Astrocyte (in vitro differentiated cells and primary cell): Measurements from ENCODE around the gene DLGAP1. TPM values are rescaled to one million over a fixed set of nuclear protein-coding genes. Genes with fewer than 3 reads are reported as not detected.

Experiments
- DNase-seq: peaks from one replicate; pipeline ENCODE4 v3.0.0-alpha.2; 2010; ENCODE audit warnings: low read depth
- FAIRE-seq: peaks from 2 replicates; lab custom pipeline; 2011; peaks lifted over from hg19 to GRCh38; lab: Jason Lieb, UNC
- H2AFZ ChIP-seq: 2 replicates; pipeline ENCODE4 v1.6.0; 2012; ENCODE audit warnings: low read depth, low read length, inconsistent platforms
- H3K27ac ChIP-seq: 2 replicates; pipeline ENCODE4 v1.5.1; 2011; ENCODE audit warnings: low read depth, low read length, inconsistent platforms
- H3K27me3 ChIP-seq: 2 replicates; pipeline ENCODE4 v1.6.0; 2011; ENCODE audit warnings: low read length, inconsistent platforms; ENCODE audit not compliant: insufficient read depth
- H3K36me3 ChIP-seq: 2 replicates; pipeline ENCODE4 v1.5.1; 2011; ENCODE audit warnings: low read length, inconsistent platforms; ENCODE audit not compliant: insufficient read depth
- H3K4me1 ChIP-seq: 2 replicates; pipeline ENCODE4 v1.5.1; 2011; ENCODE audit warnings: low read length, inconsistent platforms; ENCODE audit not compliant: insufficient read depth
- H3K4me2 ChIP-seq: 2 replicates; pipeline ENCODE4 v1.6.0; 2012; ENCODE audit warnings: low read length, inconsistent platforms
- H3K4me3 ChIP-seq: 2 replicates; pipeline ENCODE4 v1.5.1; 2011; ENCODE audit warnings: low read depth, mild to moderate bottlenecking, low read length, inconsistent platforms; ENCODE audit not compliant: insufficient read depth
- H3K79me2 ChIP-seq: 2 replicates; pipeline ENCODE4 v1.6.0; 2012; ENCODE audit warnings: mild to moderate bottlenecking, low read length, inconsistent platforms; ENCODE audit not compliant: insufficient read depth
- H3K9ac ChIP-seq: 2 replicates; pipeline ENCODE4 v1.6.0; 2012; ENCODE audit warnings: mild to moderate bottlenecking, low read length, inconsistent platforms
- H3K9me3 ChIP-seq: 2 replicates; pipeline ENCODE4 v1.5.1; 2012; ENCODE audit warnings: low read depth, mild to moderate bottlenecking, low read length, inconsistent platforms; ENCODE audit not compliant: insufficient read depth
- H4K20me1 ChIP-seq: 2 replicates; pipeline ENCODE4 v1.6.0; 2012; ENCODE audit warnings: low read length, inconsistent platforms; ENCODE audit not compliant: insufficient read depth
- H3K27ac Mint-ChIP-seq: one replicate; pipeline ENCODE4 v1.8.0; 2021; ENCODE audit warnings: mild to moderate bottlenecking, mixed read lengths; ENCODE audit not compliant: unreplicated experiment
- H3K27me3 Mint-ChIP-seq: one replicate; pipeline ENCODE4 v1.8.0; 2021; ENCODE audit warnings: low read depth, mixed read lengths; ENCODE audit not compliant: unreplicated experiment
- H3K36me3 Mint-ChIP-seq: one replicate; pipeline ENCODE4 v1.8.0; 2021; ENCODE audit warnings: low read depth, mixed read lengths; ENCODE audit not compliant: unreplicated experiment
- H3K4me1 Mint-ChIP-seq: one replicate; pipeline ENCODE4 v1.8.0; 2021; ENCODE audit warnings: low read depth, mixed read lengths; ENCODE audit not compliant: unreplicated experiment
- H3K4me3 Mint-ChIP-seq: one replicate; pipeline ENCODE4 v1.8.0; 2021; ENCODE audit warnings: mild to moderate bottlenecking, moderate library complexity, mixed read lengths; ENCODE audit not compliant: unreplicated experiment
- H3K9me3 Mint-ChIP-seq: one replicate; pipeline ENCODE4 v1.8.0; 2021; ENCODE audit warnings: mild to moderate bottlenecking, mixed read lengths; ENCODE audit not compliant: unreplicated experiment
- EZH2 ChIP-seq: IDR thresholded peaks from 2 replicates; pipeline ENCODE4 v1.6.1; 2012; ENCODE audit warnings: mild to moderate bottlenecking, low read length, inconsistent platforms; ENCODE audit not compliant: insufficient read depth
- total RNA-seq: library from RNA; stranded (reverse); gene quantifications from 2 replicates; pipeline ENCODE4 v1.2.1, GENCODE V29; 2021
- TF ChIP-seq, protein P1 (sequence below): IDR thresholded peaks from 2 replicates; pipeline ENCODE4 v1.5.1; 2011; ENCODE audit warnings: low read depth, mild to moderate bottlenecking, inconsistent platforms, low read length, moderate library complexity; ENCODE audit not compliant: insufficient read depth

DLGAP1 gene
- total RNA-seq, 1 donor from 2014 or later, result 2.3 TPM

GRCh38 chr18:4181882-4182568 is 273.1 kb downstream of the DLGAP1 start:
- Histone ChIP-seq H3K4me2 (no peak overlapping the region), H3K79me2 (no peaks in the 10 kb centered on the region), H3K9me3 (no peaks in the 10 kb centered on the region), H3K36me3 (no peaks in the 10 kb centered on the region), H3K27ac (no peak overlapping the region), H3K9ac (no peak overlapping the region), H3K27me3 (no peaks in the 10 kb centered on the region), H4K20me1 (no peaks in the 10 kb centered on the region), H3K4me1 (no peaks in the 10 kb centered on the region), H3K4me3 (no peak overlapping the region), H2AFZ (no peak overlapping the region)
- Mint-ChIP-seq H3K4me3 (no peak overlapping the region), H3K4me1 (no peaks in the 10 kb centered on the region), H3K27me3 (no peaks in the 10 kb centered on the region), H3K9me3 (peaks cover 10% of the 10 kb centered on the region), H3K36me3 (no peaks in the 10 kb centered on the region), H3K27ac (no peak overlapping the region)
- FAIRE-seq, result no peak
- DNase-seq, result no peak
- TF ChIP-seq, protein P1, sequence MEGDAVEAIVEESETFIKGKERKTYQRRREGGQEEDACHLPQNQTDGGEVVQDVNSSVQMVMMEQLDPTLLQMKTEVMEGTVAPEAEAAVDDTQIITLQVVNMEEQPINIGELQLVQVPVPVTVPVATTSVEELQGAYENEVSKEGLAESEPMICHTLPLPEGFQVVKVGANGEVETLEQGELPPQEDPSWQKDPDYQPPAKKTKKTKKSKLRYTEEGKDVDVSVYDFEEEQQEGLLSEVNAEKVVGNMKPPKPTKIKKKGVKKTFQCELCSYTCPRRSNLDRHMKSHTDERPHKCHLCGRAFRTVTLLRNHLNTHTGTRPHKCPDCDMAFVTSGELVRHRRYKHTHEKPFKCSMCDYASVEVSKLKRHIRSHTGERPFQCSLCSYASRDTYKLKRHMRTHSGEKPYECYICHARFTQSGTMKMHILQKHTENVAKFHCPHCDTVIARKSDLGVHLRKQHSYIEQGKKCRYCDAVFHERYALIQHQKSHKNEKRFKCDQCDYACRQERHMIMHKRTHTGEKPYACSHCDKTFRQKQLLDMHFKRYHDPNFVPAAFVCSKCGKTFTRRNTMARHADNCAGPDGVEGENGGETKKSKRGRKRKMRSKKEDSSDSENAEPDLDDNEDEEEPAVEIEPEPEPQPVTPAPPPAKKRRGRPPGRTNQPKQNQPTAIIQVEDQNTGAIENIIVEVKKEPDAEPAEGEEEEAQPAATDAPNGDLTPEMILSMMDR, result no peak
- no peak for TF ChIP-seq EZH2

DNA sequence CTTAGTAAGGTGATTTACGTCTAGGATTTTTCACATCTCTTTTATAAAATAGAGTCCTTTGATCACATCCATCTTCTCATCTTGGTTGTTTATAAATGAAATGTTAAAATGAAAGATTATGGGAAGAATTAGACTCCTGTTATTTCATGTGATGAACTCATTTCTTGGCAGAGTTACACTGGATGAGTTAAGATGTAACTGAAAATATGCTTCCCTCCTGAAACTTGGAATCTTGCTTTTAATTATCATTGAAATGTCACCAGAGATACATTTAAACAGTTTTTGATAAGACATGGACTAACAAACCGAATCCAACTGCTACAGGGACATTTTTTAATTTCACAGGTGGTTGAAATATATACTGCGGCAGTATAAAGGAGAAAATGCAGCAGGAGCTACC is 274.0 kb downstream of the DLGAP1 start:
- H3K4me3 ChIP-seq, result no peak overlapping the region
- H3K4me1 ChIP-seq, result no peaks in the 10 kb centered on the region
- no peak overlapping the region for H3K27ac ChIP-seq
- no peaks in the 10 kb centered on the region for H3K36me3 Mint-ChIP-seq
- H3K79me2 ChIP-seq, result no peaks in the 10 kb centered on the region
- H3K4me2 ChIP-seq, result no peak overlapping the region
- no peaks in the 10 kb centered on the region for H3K4me1 Mint-ChIP-seq
- no peak overlapping the region for H3K27ac Mint-ChIP-seq
- H3K36me3 ChIP-seq, result no peaks in the 10 kb centered on the region
- TF ChIP-seq EZH2, result no peak
- TF ChIP-seq, protein P1, result no peak
- H3K27me3 Mint-ChIP-seq, result no peaks in the 10 kb centered on the region
- H3K27me3 ChIP-seq, result no peaks in the 10 kb centered on the region
- H3K9ac ChIP-seq, result no peak overlapping the region
- FAIRE-seq (no peak), DNase-seq (no peak)
- peaks cover 9% of the 10 kb centered on the region for H3K9me3 Mint-ChIP-seq
- no peaks in the 10 kb centered on the region for H3K9me3 ChIP-seq
- H4K20me1 ChIP-seq, result no peaks in the 10 kb centered on the region
- no peak overlapping the region for H2AFZ ChIP-seq
- H3K4me3 Mint-ChIP-seq, result no peak overlapping the region
